Parathyroid adenoma (tissue), 2 donors: Measurements from ENCODE around the gene PRPF18.

Experiments used
- H2AFZ ChIP-seq: fragments of 300-600 bp; sonication (generic); one replicate; pipeline ENCODE4 v1.7.0; 2017; ENCODE audit warnings: antibody characterized with exemption, mild to moderate bottlenecking
- H3K27ac ChIP-seq: fragments of 300-600 bp; sonication (generic); one replicate; pipeline ENCODE4 v1.7.0; 2017
- H3K27me3 ChIP-seq: fragments of 300-600 bp; sonication (generic); one replicate; pipeline ENCODE4 v1.7.0; 2017; ENCODE audit warnings: low read length; ENCODE audit not compliant: control insufficient read depth, insufficient read depth
- H3K36me3 ChIP-seq: fragments of 300-600 bp; sonication (generic); one replicate; pipeline ENCODE4 v1.7.0; 2017; ENCODE audit warnings: low read length; ENCODE audit not compliant: control insufficient read depth, insufficient read depth
- H3K4me1 ChIP-seq: fragments of 300-600 bp; sonication (generic); one replicate; pipeline ENCODE4 v1.7.0; 2017; ENCODE audit warnings: control low read depth
- H3K4me2 ChIP-seq: fragments of 300-600 bp; sonication (generic); one replicate; pipeline ENCODE4 v1.7.0; 2017; ENCODE audit warnings: low read length
- H3K4me3 ChIP-seq: fragments of 300-600 bp; sonication (generic); one replicate; pipeline ENCODE4 v1.7.0; 2017; ENCODE audit warnings: low read depth, low read length
- H3K79me2 ChIP-seq: fragments of 300-600 bp; sonication (generic); one replicate; pipeline ENCODE4 v1.7.0; 2017; ENCODE audit warnings: control low read depth
- H3K9ac ChIP-seq: fragments of 300-600 bp; sonication (generic); one replicate; pipeline ENCODE4 v1.7.0; 2017; ENCODE audit warnings: mild to moderate bottlenecking
- H3K9me3 ChIP-seq: fragments of 300-600 bp; sonication (generic); one replicate; pipeline ENCODE4 v1.7.0; 2017; ENCODE audit warnings: low read length; ENCODE audit not compliant: control insufficient read depth
- CTCF ChIP-seq: fragments of 300-600 bp; sonication (generic); IDR thresholded peaks from one replicate; pipeline ENCODE4 v1.7.0; 2017; ENCODE audit warnings: antibody characterized with exemption, mild to moderate bottlenecking
- donor health status: primary hyperparathyroidism.

Gene PRPF18

GRCh38 chr10:13612654-13613373 lies 26.0 kb downstream of the PRPF18 start:
- H3K4me1 ChIP-seq: no peaks in the 10 kb centered on the region
- no peak overlapping the region for H3K4me3 ChIP-seq
- no peak overlapping the region for H3K27ac ChIP-seq
- no peaks in the 10 kb centered on the region for H3K9me3 ChIP-seq
- no peak overlapping the region for H3K4me2 ChIP-seq
- no peak for TF ChIP-seq CTCF
- no peaks in the 10 kb centered on the region for H3K36me3 ChIP-seq
- no peaks in the 10 kb centered on the region for H3K27me3 ChIP-seq
- H2AFZ ChIP-seq: no peak overlapping the region
- no peak overlapping the region for H3K9ac ChIP-seq
- peaks cover 8% of the 10 kb centered on the region for H3K79me2 ChIP-seq

GRCh38 chr10:13613519-13613918 lies 26.8 kb downstream of the PRPF18 start:
- Histone ChIP-seq H3K9me3 (no peaks in the 10 kb centered on the region), H3K27ac (no peak overlapping the region), H3K79me2 (peaks cover 7% of the 10 kb centered on the region), H3K36me3 (no peaks in the 10 kb centered on the region), H3K4me1 (no peaks in the 10 kb centered on the region), H3K9ac (no peak overlapping the region), H2AFZ (no peak overlapping the region), H3K4me2 (no peak overlapping the region), H3K27me3 (no peaks in the 10 kb centered on the region), H3K4me3 (no peak overlapping the region)
- TF ChIP-seq CTCF: no peak

GRCh38 chr10:13614530-13615332 lies 28.0 kb downstream of the PRPF18 start:
- no peak overlapping the region for H2AFZ ChIP-seq
- no peak for TF ChIP-seq CTCF
- no peak overlapping the region for H3K9ac ChIP-seq
- H3K9me3 ChIP-seq: no peaks in the 10 kb centered on the region
- H3K27me3 ChIP-seq: no peaks in the 10 kb centered on the region
- H3K4me2 ChIP-seq: no peak overlapping the region
- H3K79me2 ChIP-seq: peaks cover 5% of the 10 kb centered on the region
- no peaks in the 10 kb centered on the region for H3K4me1 ChIP-seq
- no peak overlapping the region for H3K27ac ChIP-seq
- H3K4me3 ChIP-seq: no peak overlapping the region
- H3K36me3 ChIP-seq: no peaks in the 10 kb centered on the region

DNA sequence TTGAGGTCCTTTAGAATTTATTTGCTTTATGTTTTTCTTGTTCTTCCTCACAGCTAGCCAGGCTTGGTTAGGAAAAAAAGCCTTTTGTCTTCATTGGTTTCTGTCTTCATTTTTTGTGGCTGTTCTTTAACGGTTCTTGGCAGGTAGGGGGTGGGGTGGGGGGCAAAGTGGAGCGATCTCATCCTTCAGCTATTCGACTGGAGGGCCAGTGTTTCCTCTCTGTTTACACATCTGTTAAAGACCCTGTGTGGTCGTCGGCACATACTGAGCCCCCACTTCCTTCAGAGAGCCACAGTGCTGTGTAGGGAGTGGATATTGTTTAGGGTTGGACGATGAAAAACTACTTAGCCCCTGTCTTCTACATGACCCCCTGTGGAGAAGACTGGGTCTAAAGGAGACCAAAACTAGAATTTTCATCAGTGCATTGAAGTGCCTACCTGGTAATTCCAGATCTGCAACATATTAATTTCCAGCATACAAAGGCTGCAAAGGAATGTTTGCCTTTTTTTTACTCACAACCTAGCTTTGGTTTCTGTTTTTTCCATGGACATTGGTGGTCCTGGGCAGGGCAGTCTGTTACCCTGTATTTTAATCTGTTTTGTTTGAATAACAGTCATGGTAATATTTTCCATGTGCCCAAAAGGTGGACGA lies 29.0 kb downstream of the PRPF18 start:
- Histone ChIP-seq H3K36me3 (no peaks in the 10 kb centered on the region), H3K4me1 (no peaks in the 10 kb centered on the region), H3K4me3 (no peak overlapping the region), H3K9me3 (no peaks in the 10 kb centered on the region), H3K27ac (no peak overlapping the region), H3K9ac (no peak overlapping the region), H2AFZ (no peak overlapping the region), H3K4me2 (no peak overlapping the region), H3K27me3 (no peaks in the 10 kb centered on the region), H3K79me2 (peaks cover 5% of the 10 kb centered on the region)
- no peak for TF ChIP-seq CTCF
